Skin of body (tissue), 2 donors: Measurements from ENCODE around the gene THSD7A. TPM values are rescaled to one million over a fixed set of nuclear protein-coding genes. Genes with fewer than 3 reads are reported as not detected.

Experiments
- DNase-seq: peaks from one replicate; lab custom pipeline; 2025; lab: John Stamatoyannopoulos, UW
- total RNA-seq: library from RNA; depleted of rRNA; stranded (reverse); fragments of >200 nt; gene quantifications from one replicate; pipeline ENCODE4 v1.2.3, GENCODE V29; 2014

The THSD7A gene
- total RNA-seq, 1 donor from 2014 or later, result 6.9 TPM

GRCh38 chr7:11517853-11518252 lies 314.1 kb downstream of the THSD7A start:
- DNase-seq, result no peak

- no peak for DNase-seq
These were observed 315.7 kb downstream of the THSD7A start for GRCh38 chr7:11516328-11516727.

- no peak for DNase-seq
These were observed 318.5 kb downstream of the THSD7A start for GRCh38 chr7:11513460-11513859.

- no peak for DNase-seq
These were observed 324.1 kb downstream of the THSD7A start for GRCh38 chr7:11507929-11508328.

GRCh38 chr7:11506417-11506816 lies 325.6 kb downstream of the THSD7A start:
- no peak for DNase-seq

- DNase-seq, result no peak
These were observed 326.5 kb downstream of the THSD7A start for GRCh38 chr7:11505471-11505985.

GRCh38 chr7:11492307-11492706 lies 339.7 kb downstream of the THSD7A start:
- DNase-seq, result no peak

- DNase-seq, result no peak
These were observed 340.2 kb downstream of the THSD7A start for GRCh38 chr7:11491811-11492210.

- DNase-seq, result no peak
These were observed 342.7 kb downstream of the THSD7A start for GRCh38 chr7:11489280-11489679.

- DNase-seq, result no peak
These were observed 345.7 kb downstream of the THSD7A start for GRCh38 chr7:11486271-11486670.

- no peak for DNase-seq
These were observed 346.4 kb downstream of the THSD7A start for GRCh38 chr7:11485636-11486035.

- DNase-seq, result no peak
These were observed 351.9 kb downstream of the THSD7A start for GRCh38 chr7:11480143-11480542.

- DNase-seq, result no peak
These were observed 353.1 kb downstream of the THSD7A start for GRCh38 chr7:11478882-11479281.

- no peak for DNase-seq
These were observed 353.6 kb downstream of the THSD7A start for GRCh38 chr7:11478426-11478825.

GRCh38 chr7:11474902-11475585 lies 357.0 kb downstream of the THSD7A start:
- DNase-seq, result no peak

GRCh38 chr7:11473807-11474424 lies 358.1 kb downstream of the THSD7A start:
- DNase-seq, result no peak

- no peak for DNase-seq
These were observed 358.8 kb downstream of the THSD7A start for GRCh38 chr7:11473220-11473619.

- DNase-seq, result no peak
These were observed 359.4 kb downstream of the THSD7A start for GRCh38 chr7:11472646-11473045.

- no peak for DNase-seq
These were observed 360.7 kb downstream of the THSD7A start for GRCh38 chr7:11471255-11471654.

- DNase-seq, result no peak
These were observed 362.8 kb downstream of the THSD7A start for GRCh38 chr7:11469028-11469745.

- DNase-seq, result no peak
These were observed 365.4 kb downstream of the THSD7A start for GRCh38 chr7:11466517-11467105.

GRCh38 chr7:11464624-11465023 lies 367.4 kb downstream of the THSD7A start:
- DNase-seq, result no peak
